ENCODE measurements around the gene THOP1.

Gene THOP1

DNA sequence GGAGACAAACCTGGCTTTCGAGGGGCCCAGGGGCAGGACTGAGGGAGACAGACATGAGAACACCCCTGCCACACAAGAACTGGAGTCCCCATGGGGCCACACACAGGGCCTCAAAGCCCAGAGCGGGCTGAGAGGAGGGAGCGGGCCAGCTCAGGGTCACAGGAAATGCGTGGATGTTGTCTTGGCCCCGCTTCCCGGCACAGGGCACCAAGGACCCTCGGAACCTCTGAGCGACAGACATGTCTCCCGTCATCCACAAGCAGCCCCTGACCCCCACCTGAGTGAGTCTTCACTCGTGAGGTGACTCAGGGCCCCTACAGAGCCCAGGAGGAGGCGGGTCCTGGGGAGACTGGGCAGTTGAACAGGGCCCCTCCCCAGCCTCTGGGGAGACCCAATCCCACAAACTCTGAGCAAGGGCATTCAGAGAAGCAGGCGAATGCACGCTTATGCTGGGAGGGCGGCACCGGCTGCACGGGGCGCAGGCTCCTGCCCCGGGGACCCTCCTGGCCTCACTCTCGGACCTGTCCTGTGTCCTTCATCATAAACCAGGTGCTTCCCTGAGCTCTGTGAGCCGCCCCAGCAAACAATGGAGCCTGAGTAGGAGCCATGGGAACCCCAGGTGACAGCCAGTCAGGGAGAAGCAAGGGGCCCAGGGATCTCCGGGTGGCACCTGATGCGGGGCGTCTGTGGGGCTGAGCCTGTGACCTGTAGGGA, 22.4 kb upstream of the THOP1 start:
- no peak for DNase-seq

DNA sequence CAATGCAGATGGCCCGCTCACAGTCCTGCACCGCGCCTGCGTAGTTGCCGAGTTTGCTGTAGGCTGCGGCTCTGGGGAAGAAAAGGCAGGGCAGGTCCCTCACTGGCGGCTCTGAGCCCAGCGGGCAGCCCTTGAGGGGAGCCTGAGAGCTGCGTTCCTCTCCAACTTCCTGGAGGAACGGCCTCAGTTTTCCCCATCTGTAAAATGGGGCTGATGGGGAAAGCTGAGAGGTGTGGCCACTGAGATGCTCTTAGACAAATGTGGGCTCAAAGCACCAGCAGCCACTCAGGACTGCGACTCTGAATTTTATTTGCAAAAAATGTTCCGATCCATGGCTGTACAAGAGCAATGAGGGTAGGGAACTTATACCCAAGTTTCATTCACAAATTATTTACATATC, 21.6 kb upstream of the THOP1 start:
- no peak for DNase-seq

DNA sequence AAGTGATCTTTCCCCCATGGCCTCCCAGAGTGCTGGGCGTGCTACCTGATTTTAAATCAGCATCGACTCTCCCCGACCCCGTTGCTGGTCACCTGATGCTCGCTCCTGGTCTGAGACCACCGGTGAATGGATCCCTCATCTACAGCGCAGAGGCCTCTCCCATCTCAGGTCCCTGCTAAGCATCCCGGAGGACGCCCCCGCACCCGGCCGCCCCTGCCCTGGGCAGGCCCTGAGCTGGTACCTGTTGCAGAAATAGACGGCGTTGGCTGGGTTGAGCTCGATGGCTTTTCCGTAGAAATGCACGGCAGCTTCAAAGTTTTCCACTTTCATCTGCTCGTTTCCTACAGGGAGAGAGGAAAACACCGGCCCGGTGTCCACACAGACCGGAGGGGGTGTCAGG, 20.4 kb upstream of the THOP1 start:
- no peak for DNase-seq

DNA sequence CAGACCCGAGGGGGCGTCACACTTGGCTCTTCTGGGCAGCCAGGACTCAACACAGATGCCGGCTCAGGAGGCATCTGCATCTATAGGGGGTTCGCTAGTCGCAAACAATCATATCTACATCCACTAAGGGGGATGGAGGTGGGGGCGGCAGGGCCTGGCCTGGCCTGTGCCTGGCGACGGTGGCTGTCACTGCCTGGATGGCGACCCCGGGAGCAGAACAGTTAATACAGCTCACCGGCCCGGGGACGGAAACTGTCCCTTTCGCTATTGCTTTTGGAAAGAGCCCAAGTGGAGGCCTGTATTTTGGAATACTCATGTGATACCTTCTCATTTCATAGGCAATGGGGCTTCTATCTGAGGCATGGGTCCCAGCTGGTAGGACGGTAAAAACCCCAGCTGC, 19.9 kb upstream of the THOP1 start:
- no peak for DNase-seq

DNA sequence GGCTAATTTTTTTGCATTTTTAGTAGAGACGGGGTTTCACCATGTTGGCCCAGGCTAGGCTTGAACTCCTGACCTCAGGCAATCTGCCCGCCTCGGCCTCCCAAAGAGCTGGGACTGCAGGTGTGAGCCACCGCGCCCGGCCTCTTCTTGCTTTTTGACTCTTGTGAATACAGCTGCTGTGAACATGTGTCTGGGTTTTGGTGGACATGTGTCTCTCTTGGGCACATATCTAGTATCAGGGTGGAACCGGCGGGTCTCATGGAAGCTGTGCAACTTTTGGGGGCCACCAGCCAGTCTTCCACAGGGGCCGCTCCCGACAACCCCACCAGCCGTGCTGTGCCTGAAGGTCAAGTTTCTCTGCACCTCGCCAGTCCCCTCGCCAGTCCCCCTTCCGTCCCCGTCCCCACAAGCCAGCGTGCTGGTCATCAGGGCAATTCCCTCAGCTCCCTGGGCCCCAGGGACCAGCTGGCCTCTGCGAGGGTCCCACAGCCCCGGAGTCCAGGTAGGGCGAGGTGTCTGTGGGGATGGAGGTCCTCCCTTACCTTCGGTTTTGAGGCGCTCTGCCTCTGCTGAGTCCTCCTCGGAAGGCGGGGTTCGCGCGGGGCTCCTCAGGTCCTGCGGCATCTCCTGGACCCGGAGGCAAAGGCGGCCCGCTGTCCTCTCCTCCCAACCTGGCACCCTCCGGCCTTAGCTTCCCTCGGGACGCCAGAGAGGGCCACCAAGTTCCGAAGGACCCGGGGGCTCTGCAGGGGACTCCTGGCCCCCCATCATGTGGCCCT, 18.5 kb upstream of the THOP1 start:
- DNase-seq = no peak

DNA sequence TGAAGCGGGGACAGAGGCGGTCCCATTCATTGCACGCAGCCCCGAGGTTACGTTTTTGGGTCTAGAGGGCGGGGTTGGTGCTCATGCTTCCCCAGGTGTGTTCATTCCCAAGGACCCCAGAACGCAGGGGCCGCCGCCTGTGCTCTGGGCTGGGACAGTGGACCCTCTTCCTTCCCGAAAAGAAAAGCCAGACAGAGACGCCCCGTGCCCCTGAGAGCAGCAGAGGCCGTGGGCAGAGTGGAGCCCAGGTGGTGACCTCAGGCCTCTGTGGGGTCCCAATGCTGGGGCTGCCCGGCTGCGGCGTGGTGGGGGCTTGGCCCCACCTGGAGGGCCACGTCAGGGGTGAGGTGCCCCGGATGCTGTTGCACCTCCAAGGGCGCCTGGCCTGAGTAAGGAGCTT, 17.6 kb upstream of the THOP1 start:
- no peak for DNase-seq

DNA sequence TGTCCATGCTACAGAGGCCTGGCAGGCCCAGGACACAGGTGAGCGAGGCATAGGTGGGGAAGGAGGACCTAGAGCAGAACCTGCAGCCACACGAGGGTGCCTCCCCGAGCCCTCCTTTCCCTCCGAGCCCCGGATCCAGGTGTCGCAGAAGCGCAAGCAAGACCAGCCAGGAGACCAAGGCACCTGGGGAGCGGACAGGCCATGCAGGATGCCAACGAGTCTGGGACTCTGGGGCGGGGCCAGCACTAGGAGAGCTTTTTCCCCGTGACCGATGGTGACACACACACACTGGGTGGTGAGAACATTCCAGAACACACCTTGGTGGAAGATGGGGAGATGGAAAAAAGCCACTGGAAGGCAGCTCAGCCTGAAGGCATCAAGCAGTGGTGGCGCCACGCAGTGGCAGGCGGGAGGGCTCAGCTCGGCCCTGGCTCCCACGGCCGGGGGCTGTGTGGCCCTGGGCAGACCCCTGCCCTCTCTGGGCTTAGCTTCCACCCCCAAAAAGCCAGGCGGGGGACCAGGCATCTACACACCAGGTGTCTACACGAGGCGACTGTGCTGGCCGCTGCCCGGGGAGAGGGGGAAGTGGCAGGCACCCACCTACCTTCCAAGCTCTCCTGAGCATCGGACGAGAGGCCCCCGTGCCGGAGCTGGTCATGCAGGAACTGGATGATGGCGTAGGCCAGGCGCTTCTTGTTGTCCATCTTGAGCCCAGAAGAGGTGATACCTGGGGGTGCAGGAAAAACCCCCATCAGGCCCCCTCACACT, 16.8 kb upstream of the THOP1 start:
- DNase-seq = no peak

DNA sequence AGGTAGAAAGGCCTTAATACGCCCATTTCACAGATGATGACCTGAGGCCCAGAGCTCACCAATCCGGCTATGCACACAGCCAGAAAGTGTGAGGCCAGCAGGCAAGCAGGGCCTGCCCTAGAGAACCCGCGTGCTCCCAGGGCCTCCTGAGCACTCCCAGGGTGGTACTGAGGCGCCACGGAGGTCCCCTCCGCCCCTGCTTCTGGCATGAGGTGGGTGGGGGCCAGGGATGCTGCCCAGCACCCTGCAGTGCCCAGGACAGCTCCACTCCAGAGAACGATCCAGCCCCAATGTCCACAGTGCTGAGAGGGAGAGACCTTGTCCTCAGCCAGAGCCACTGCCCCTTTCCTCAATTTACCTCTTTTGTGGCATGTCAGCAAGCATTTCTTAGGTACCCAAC, 16.1 kb upstream of the THOP1 start:
- DNase-seq = no peak

DNA sequence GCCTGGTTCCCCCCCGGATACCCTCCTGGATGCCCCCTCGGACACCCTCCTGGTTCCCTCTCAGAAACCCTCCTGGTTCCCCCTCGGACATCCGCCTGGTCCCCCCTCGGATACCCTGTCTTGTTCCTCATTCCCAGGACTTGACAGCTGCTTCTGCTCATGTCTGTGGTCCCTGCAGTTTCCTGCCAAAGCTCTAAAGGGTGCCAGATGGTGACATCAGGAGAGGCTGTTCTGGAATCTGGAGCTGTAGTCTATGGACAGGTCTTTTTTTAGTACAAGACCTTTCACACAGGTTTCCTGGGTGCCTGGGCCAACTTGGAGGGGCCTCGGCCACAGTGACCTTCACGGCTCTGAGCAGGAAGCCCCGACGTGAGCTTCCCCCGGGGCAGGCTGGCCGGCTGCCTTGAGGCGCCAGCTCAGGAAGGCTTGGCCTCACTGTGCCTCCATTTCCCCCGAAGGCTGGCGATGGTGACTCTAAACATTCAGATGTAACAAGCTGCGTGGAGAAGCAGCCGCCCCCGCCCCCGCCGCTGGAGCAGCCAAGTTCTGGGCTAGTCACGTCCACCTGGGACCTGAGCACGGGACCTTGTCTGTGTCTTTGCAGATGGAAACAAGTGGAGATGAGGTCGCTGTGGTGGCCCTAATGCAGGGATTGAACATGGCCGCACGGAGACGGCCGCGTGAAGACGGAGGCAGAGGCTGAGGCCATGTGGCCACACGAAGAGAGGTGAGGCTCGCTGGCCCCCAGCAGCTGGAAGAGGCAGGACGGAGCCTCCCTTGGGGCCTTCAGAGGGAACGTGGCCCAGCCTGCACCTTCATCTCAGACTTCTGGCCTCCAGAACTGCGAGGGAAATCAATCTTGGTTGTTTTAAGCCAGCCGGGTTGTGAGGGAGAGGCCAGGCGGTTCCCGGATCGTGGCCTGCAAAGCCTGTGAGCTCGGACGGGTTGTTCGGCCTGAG, 15.0 kb upstream of the THOP1 start:
- DNase-seq = no peak

DNA sequence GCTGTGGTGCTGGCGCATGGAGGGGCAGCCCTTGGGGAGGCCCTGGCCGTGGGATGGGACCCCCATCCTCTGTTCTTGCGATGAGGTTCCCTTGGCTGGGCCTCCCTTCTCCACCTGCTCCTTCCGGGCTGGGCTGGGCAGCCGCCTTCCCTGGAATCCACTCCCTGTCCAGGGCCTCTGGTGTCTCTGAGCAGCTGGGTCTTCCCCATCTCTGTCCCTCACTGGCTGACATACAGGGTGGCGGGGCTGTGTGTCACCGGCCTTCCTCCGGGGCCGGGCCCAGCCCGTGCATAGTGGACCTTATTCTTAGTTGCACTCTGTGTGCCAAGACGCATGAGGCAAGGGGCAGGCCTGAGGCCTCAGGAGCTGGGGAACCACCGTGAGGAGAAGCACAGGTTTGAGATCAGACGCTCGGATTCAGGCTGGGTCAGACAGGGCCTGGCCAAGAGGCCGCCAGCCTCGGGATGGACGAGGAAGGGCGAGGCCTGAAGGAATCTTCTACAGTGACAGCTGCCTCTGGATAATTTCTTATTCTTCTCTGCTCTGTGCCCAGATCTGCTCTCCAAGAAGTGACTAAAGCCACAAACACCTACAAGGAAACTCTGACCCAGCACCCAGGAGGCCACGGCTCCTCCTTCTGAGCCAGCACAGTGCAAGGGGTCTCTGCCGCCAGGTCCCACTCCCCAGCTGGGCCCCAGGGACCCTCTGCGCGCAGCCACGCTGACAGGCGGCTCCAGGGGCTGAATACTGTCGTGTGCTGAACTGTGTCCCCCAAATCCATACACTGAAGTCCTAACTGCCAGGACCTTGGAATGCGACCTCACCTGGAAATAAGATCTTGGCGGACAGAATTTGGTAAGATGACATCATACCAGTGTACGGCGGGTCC, 13.3 kb upstream of the THOP1 start:
- no peak for DNase-seq

DNA sequence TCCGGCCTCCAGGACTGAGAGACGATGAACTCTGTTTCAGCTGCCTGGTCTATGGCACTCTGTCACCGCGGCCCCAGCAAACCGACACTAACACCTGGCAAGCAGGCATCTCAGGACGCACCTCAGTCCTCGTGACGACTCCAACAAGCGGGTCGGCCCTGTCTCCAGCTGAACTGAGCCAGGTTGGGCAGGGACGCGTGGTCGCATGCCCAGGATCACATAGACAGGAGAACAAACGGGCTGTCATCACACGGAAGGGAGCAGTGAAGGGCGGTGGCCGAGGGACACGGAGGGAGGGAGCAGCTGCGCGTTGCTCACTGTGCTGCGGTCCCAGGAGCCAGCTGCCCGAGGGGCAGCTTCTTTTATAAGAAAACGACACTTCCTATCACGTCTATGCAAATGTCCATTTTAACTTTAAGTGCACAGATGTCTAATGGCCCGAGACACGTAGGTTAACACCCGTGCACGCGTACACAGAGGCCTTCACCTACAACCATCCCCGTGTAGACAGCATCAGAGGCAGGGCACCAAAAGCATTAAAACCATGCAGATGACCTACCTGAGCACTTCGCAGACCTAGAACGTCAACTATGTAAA, 11.1 kb upstream of the THOP1 start:
- no peak for DNase-seq

DNA sequence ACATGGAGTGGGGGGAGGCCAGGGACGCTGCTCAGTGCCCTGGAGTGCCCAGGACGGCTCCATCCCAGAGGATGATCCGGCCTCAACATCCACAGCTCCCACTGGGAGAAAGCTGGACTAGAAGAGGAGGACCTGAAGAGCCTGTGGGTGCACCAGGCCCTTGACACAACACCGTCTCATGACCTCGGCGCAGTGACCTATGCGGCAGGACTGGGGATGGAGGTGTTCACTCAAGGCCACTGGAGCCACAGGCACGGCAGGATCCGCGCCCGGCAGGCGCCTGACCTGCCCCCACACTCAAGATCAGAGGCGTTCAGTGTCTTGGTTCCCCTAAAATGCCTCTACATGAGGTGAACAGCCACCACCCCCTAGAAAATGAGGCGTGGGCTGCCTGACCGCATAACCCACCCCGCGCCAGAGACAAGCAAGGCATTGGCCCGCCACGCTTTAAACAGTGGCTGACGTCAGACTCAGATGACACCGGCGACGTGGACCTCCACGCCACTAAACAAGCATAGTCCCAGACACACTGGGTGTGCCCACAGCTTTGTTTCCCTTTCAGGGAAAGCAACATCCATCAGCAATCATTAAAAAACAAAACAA, 10.2 kb upstream of the THOP1 start:
- DNase-seq = no peak

DNA sequence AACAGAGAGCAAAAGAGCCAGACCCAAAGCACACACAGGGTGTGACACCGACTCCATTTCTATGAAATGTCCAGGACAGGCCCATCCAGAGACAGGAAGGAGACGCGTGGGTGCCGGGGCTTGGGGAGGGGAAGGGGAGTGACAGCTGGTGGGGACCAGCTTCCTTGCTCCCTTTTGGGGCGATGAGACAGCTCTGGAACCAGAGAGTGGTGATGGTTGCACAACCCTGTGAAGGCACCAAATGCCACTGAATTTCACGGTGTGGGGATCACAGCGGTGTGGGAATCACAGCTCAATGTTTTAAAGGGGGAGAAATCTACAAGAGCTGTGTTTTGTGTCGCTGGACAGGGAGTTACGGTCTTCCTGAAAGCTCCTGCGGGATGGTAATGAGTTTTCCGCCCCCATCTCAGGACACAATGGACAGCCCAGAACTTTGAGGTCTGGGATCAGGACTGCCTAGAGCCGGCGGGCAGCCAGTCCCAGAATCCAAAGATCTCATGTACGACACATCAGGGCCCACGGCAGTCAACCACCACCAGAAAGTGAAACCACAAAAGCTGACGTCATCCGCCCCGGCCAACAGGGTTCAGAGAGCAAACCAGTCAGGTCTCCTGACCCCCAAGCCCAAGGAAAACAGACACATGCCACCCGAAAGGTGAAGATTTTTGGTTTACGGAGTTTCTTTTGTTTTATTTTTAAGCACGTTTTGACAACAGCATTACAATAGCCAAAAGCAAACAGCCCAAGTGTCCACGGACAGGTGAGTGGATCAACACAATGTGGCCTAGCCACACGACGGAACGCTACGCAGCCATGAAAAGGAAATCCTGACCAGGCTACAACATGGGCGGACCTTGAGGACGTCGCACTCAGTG, 9.5 kb upstream of the THOP1 start:
- DNase-seq = no peak

DNA sequence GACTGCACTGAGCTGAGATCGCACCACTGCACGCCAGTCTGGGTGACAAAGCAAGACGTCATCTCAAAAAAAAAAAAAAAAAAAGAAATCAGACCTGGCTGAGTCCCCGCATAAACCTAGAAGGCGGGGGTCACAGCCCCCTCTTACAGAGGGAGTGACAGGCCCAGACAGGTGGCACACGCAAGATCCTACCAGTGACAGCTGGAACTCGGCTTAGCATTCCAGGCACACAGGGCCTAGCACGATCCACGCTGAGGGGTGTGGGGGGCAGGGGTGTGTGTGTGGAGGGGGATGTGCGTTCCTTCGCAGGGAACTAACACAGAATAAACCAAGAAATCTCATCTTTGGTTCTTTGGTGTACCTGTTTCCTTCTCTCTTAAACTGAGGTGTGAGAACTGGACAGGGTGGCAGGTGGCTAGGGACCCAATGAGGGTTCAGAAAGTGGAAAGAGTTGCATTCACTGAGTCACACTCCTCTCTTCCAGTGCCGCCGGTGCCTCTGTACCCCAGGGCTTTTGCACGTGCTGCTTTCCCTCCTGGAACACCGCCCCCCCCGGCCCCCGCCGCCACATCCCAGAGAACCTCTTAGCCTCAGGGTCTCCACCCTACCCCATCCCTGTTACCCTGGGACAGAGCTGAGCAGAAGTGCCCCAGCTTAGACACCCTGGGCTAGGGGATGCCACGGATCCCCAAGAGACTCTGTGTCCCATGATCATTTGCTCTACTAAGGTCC, 7.2 kb upstream of the THOP1 start:
- no peak for DNase-seq

DNA sequence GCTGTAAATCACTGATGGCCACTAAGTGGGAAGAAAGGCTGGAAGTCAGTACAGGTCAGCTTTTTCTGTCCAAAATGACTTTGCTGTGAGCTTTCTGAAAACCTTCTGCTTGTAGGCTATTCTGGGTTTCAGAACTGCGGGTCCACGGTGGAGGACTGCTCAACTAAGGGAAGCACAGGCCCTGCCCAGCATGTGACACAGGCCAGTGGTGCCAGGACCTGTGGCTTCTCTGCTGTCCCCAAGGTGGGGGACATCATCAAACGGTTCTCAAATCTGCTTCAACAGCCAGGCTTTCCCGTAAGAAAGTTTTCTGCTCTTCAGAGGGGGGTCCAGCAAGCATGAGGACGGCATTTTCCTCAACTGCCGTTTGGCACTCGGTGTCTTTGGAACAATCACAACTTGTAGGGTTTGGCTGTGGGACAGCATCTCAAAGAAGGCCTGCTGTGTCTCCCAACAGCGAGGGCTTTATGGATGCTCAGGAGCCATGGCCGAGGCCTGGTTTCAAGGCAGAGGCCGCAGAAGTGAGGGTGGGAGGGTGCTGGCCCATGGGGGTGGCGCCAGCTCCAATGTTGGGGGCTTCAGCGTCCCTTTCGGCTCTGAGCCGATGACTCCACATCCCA, 6.1 kb upstream of the THOP1 start:
- no peak for DNase-seq

DNA sequence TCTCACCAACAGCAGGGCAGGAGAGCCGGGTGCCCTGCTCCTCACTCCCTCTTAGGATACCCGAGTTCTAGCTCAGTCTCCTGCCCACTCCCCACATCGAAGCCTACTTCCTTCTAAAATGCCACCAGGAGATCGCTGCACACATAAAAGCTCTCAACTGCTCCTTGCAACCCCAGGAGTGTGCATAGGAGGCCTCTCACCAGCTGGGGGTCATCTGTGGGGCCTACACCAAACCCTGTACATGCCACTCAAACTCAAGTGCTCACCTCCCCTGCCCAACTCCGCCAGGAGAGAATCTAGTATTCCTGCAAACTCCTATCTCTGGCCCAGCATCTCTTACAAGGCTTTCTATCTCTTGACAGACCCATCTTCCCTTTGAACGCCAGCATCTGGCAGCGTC, 5.0 kb upstream of the THOP1 start:
- no peak for DNase-seq

DNA sequence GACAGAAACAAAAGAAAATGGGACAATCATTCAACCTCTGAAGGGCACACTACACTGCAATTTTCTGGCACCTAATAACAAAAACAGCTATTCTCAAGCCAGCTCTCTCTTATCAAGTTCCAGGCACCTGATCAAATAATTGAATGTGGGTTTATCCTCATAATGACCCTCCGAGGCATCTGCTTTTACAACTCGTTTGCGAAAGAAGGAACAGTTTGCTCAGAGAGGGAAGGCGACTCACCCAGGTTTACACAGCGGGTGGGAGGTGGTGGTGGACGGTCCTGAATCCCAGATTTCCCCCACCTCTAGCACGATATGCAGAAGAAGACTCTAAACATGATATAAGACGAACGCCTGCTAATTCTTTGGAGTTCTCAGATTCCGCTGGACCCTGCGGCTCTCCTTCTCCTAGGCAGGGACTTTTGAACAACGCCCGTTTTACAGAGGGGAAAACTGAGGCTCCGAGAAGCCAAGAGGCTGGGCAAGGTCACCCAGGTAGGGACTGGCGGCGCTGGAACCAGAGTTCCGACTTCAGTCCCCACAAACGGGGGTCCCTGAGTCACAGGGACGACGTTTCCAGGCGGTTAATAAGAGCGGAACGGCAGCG, 2.9 kb upstream of the THOP1 start:
- no peak for DNase-seq

Data from NCI-H1436 (cell line).